Right atrium auricular region (tissue), 2 donors: ENCODE results near the gene NACC2. TPM values are rescaled to one million over a fixed set of nuclear protein-coding genes. Genes with fewer than 3 reads are reported as not detected.
"Not testable (repeated sequence)": the region's sequence is repeated elsewhere in the genome, so short reads cannot be mapped to it uniquely, and the experiment has no call there.

Experiments used
- DNase-seq: peaks from one replicate; pipeline ENCODE4 v3.0.0-alpha.2; 2019; ENCODE audit warnings: low spot score
- H3K27ac ChIP-seq, 2 donors: fragments of 200-600 bp; sonication (generic); 1 replicate in 1 of 2; 2 replicates in 1 of 2; pipeline ENCODE4 v1.5.1; 2016 to 2019
- H3K27me3 ChIP-seq, 2 donors: fragments of 200-600 bp; sonication (generic); one replicate each; pipeline versions ENCODE4 v1.5.1 to v1.6.0; 2017 to 2019
- H3K36me3 ChIP-seq: fragments of 200-600 bp; sonication (generic); one replicate; pipeline ENCODE4 v1.5.1; 2016
- H3K4me1 ChIP-seq, 2 donors: fragments of 200-600 bp; sonication (generic); one replicate each; pipeline versions ENCODE4 v1.5.1 to v1.6.0; 2017 to 2019
- H3K4me3 ChIP-seq, 2 donors: fragments of 200-600 bp; sonication (generic); 1 replicate in 1 of 2; 2 replicates in 1 of 2; pipeline ENCODE4 v1.5.1; 2017 to 2019; ENCODE audit warnings: mild to moderate bottlenecking in 1 of 2, moderate library complexity in 1 of 2
- H3K9me3 ChIP-seq, 2 donors: fragments of 200-600 bp; sonication (generic); one replicate each; pipeline ENCODE4 v1.5.1; 2019
- CTCF ChIP-seq, 2 donors: fragments of 200-600 bp; sonication (generic); IDR thresholded peaks; one replicate each; pipeline ENCODE4 v1.5.1; 2019; ENCODE audit warnings: antibody characterized with exemption in 2 of 2
- total RNA-seq, 2 donors: library from RNA; depleted of rRNA; stranded (reverse); fragments of >200 nt; gene quantifications; one replicate each; pipeline ENCODE4 v1.1.0, GENCODE V29; 2016

NACC2 gene
- total RNA-seq, 2 donors from 2014 or later, result 49.1 to 55.5 TPM

DNA sequence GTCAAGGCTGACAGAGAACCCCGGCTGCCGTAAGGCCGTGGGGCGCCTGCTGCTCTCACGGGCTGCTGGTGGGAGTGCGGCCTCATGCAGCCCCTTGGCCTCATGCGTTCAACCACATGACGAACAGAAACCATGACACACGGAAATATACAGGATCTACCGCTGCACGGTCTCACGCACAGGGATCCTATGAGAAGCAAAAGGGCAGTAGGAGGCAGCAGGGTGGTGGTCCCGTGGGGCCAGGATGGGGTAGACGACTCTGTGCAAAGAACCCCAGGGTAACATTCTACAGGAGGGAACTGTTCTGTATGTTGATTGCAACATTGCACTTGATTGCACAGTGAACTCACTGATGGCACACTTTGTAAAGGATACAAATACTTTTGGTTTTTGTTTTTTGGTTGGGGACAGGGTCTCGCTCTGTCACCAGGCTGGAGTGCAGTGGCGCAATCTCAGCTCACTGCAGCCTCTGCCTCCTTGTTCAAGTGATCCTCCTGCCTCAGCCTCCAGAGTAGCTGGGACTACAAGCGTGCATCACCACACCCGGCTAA, 51.6 kb downstream of the NACC2 start:
- Histone ChIP-seq H3K27ac (no peak overlapping the region), H3K9me3 (peaks cover 0 to 12% of the 10 kb centered on the region in 2 donors), H3K27me3 (no peaks in the 10 kb centered on the region), H3K36me3 (peaks cover 4% of the 10 kb centered on the region), H3K4me1 (peaks cover 0 to 24% of the 10 kb centered on the region in 2 donors), H3K4me3 (no peak overlapping the region)
- no peak for TF ChIP-seq CTCF (IDR thresholded peaks at IDR 0.05)
- no peak for DNase-seq

DNA sequence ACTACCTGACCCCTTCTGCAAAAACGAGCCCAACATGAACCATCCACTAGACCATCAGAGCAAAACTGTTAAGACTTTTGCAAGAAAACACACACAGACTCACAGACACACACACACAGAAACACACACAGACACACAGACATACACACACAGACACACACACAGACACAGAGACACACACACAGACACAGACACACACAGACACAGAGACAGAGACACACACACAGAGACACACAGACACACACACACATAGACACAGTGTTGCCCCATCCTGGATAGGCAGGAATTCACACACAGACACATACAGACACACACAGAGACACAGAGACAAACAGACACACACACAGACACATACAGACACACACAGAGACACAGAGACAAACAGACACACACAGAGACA, 52.5 kb downstream of the NACC2 start:
- Histone ChIP-seq H3K4me3 (no peak overlapping the region), H3K36me3 (no peaks in the 10 kb centered on the region), H3K27ac (no peak overlapping the region), H3K9me3 (peaks cover 0 to 12% of the 10 kb centered on the region in 2 donors), H3K27me3 (no peaks in the 10 kb centered on the region), H3K4me1 (peaks cover 0 to 21% of the 10 kb centered on the region in 2 donors)
- DNase-seq, result no peak
- TF ChIP-seq CTCF (IDR thresholded peaks at IDR 0.05), result no peak

- H3K27me3 ChIP-seq, H3K4me3 ChIP-seq, H3K4me1 ChIP-seq, H3K36me3 ChIP-seq, DNase-seq, H3K27ac ChIP-seq: not testable (repeated sequence)
- peaks cover 0 to 18% of the 10 kb centered on the region in 2 donors for H3K9me3 ChIP-seq
These were observed 54.2 kb downstream of the NACC2 start for GRCh38 chr9:136040848-136041247.

GRCh38 chr9:136039488-136039887, 55.6 kb downstream of the NACC2 start:
- H3K4me3 ChIP-seq, result no peak overlapping the region
- H3K9me3 ChIP-seq, result peaks cover 0 to 18% of the 10 kb centered on the region in 2 donors
- no peaks in the 10 kb centered on the region for H3K4me1 ChIP-seq
- no peaks in the 10 kb centered on the region for H3K36me3 ChIP-seq
- no peak for DNase-seq
- H3K27me3 ChIP-seq, result no peaks in the 10 kb centered on the region
- TF ChIP-seq CTCF (IDR thresholded peaks at IDR 0.05), result no peak
- no peak overlapping the region for H3K27ac ChIP-seq

DNA sequence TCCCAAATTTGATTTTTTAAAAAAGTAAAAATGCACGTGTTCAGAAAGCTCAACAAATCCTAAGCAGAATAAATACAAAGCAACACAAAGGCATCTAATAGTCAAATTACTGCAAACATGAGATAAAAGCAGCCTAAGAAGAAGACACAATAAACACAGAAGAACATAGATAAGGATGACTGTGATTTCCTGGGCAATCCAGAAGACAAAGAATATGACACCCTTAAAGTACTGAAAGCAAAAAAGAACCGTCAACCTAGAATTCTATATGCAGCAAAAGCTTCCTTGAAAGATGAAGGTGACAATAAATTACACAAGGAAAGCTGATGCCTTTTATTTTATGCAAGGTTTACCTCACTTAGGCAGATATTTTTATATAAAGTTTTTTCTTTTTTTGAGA, 58.2 kb downstream of the NACC2 start:
- H3K4me1 ChIP-seq, result peaks cover 0 to 10% of the 10 kb centered on the region in 2 donors

GRCh38 chr9:136036050-136036449, 59.0 kb downstream of the NACC2 start:
- TF ChIP-seq CTCF (IDR thresholded peaks at IDR 0.05), result no peak
- H3K4me3 ChIP-seq, result no peak overlapping the region
- H3K9me3 ChIP-seq, result peaks cover 0 to 18% of the 10 kb centered on the region in 2 donors
- H3K4me1 ChIP-seq, result peaks cover 0 to 10% of the 10 kb centered on the region in 2 donors
- H3K27ac ChIP-seq, result no peak overlapping the region
- DNase-seq, result no peak
- no peaks in the 10 kb centered on the region for H3K27me3 ChIP-seq
- H3K36me3 ChIP-seq, result no peaks in the 10 kb centered on the region

More for the DNA sequence above, 58.2 kb downstream of the NACC2 start:
- no peaks in the 10 kb centered on the region for H3K27me3 ChIP-seq
- H3K4me3 ChIP-seq, result no peak overlapping the region
- peaks cover 0 to 18% of the 10 kb centered on the region in 2 donors for H3K9me3 ChIP-seq
- H3K27ac ChIP-seq, result no peak overlapping the region
- no peak for DNase-seq
- TF ChIP-seq CTCF (IDR thresholded peaks at IDR 0.05), result no peak
- no peaks in the 10 kb centered on the region for H3K36me3 ChIP-seq
